GM12878 (cell line): ENCODE data around the gene MEGF6. TPM values are rescaled to one million over a fixed set of nuclear protein-coding genes. Genes with fewer than 3 reads are reported as not detected.

Experiments used
- ATAC-seq: fragments of 200-7000 bp; cut with Tn5 transposase; 3 replicates; pipeline ENCODE4 v1.9.1; 2020; ENCODE audit warnings: mild to moderate bottlenecking, moderate library complexity
- BruUV-seq: library from RNA; stranded (reverse); fragments of 400-500 nt; replicated peaks from 2 replicates; lab custom pipeline; 2021; lab: Mats Ljungman, UMichigan
- CTCF ChIA-PET: fragments of 300-600 bp; sonication (Branson Sonifier 250); formaldehyde crosslinking; extraction: SDS; loops from one replicate; lab custom pipeline; 2021; ENCODE audit warnings: inconsistent platforms; lab: Yijun Ruan, JAX
- POLR2A ChIA-PET: fragments of 350-600 bp; formaldehyde crosslinking; extraction: SDS; loops from one replicate; lab custom pipeline; 2021; ENCODE audit warnings: inconsistent platforms; lab: Charles Lee
- RAD21 ChIA-PET: fragments of 300-600 bp; sonication (Branson Sonifier 250); formaldehyde crosslinking; loops from one replicate; lab custom pipeline; 2023; ENCODE audit warnings: antibody characterized with exemption; ENCODE audit not compliant: unreplicated experiment; lab: Charles Lee
- SMC1A ChIA-PET: fragments of 300-600 bp; sonication (Branson Sonifier 250); formaldehyde crosslinking; loops from one replicate; lab custom pipeline; 2023; ENCODE audit not compliant: unreplicated experiment, uncharacterized antibody; lab: Charles Lee
- DNase-seq: peaks from one replicate; pipeline ENCODE4 v3.0.0-alpha.2; 2011; ENCODE audit warnings: low read depth, low spot score
- FAIRE-seq: peaks from 3 replicates; lab custom pipeline; 2011; peaks lifted over from hg19 to GRCh38; lab: Jason Lieb, UNC
- H2AFZ ChIP-seq: 2 replicates; pipeline ENCODE4 v1.6.0; 2011; ENCODE audit warnings: low read depth, low read length, control low read depth; ENCODE audit not compliant: control insufficient read depth
- H3K27ac ChIP-seq: 2 replicates; pipeline ENCODE4 v1.5.1; 2011; ENCODE audit warnings: control low read depth; ENCODE audit not compliant: control insufficient read depth, insufficient read depth
- H3K27me3 ChIP-seq, 2 experiments: replicated peaks in 1 of 2; 2 replicates each; pipeline versions ENCODE4 v1.6.0 to v1.6.1; 2011; ENCODE audit warnings: low read length in 1 of 2; ENCODE audit not compliant: control insufficient read depth in 2 of 2, insufficient read depth in 2 of 2
- H3K36me3 ChIP-seq, 2 experiments: 2 replicates each; pipeline ENCODE4 v1.5.1; 2011; ENCODE audit warnings: low read length in 1 of 2; ENCODE audit not compliant: control insufficient read depth in 2 of 2, insufficient read depth in 2 of 2
- H3K4me1 ChIP-seq: 2 replicates; pipeline ENCODE4 v1.6.1; 2011; ENCODE audit warnings: mild to moderate bottlenecking, low read length, moderate library complexity, mixed read lengths; ENCODE audit not compliant: control insufficient read depth, insufficient read depth
- H3K4me2 ChIP-seq: 2 replicates; pipeline ENCODE4 v1.6.0; 2011; ENCODE audit warnings: control low read depth; ENCODE audit not compliant: control insufficient read depth, insufficient read depth
- H3K4me3 ChIP-seq: fragments of 200-600 bp; sonication (generic); 2 replicates; pipeline ENCODE4 v1.5.1; 2016
- H3K79me2 ChIP-seq: 2 replicates; pipeline ENCODE4 v1.6.0; 2011; ENCODE audit warnings: low read length; ENCODE audit not compliant: control insufficient read depth, insufficient read depth
- H3K9ac ChIP-seq: 2 replicates; pipeline ENCODE4 v1.8.0; 2011; ENCODE audit warnings: low read length, control low read depth, mixed read lengths; ENCODE audit not compliant: control insufficient read depth, insufficient read depth
- H3K9me3 ChIP-seq: replicated peaks from 3 replicates; pipeline ENCODE4 v1.5.1; 2011; ENCODE audit warnings: mild to moderate bottlenecking, low read length; ENCODE audit not compliant: control insufficient read depth, insufficient read depth
- H4K20me1 ChIP-seq: 2 replicates; pipeline ENCODE4 v1.6.0; 2011; ENCODE audit not compliant: control insufficient read depth, insufficient read depth
- BCL11A ChIP-seq: IDR thresholded peaks from 2 replicates; pipeline ENCODE4 v1.6.1; 2011; ENCODE audit warnings: low read depth, low read length
- BCL3 ChIP-seq: IDR thresholded peaks from 2 replicates; pipeline ENCODE4 v1.6.1; 2011; ENCODE audit warnings: borderline replicate concordance, low read depth, mild to moderate bottlenecking, moderate library complexity, low read length; ENCODE audit not compliant: insufficient read depth, poor library complexity, severe bottlenecking
- E2F8 ChIP-seq: fragments of 450-650 bp; IDR thresholded peaks from 2 replicates; pipeline ENCODE4 v1.6.1; 2018; ENCODE audit warnings: mild to moderate bottlenecking, low read depth, moderate library complexity; ENCODE audit not compliant: partially characterized antibody
- POLR2A ChIP-seq: IDR thresholded peaks from 2 replicates; pipeline ENCODE4 v1.6.1; 2011; ENCODE audit warnings: low read depth, mild to moderate bottlenecking, low read length
- RAD51 ChIP-seq: fragments of 450-650 bp; IDR thresholded peaks from 2 replicates; pipeline ENCODE4 v1.6.1; 2016; ENCODE audit warnings: moderate library complexity, mild to moderate bottlenecking, inconsistent platforms
- ZNF24 ChIP-seq: fragments of 450-650 bp; IDR thresholded peaks from 2 replicates; pipeline ENCODE4 v1.6.1; 2017; ENCODE audit warnings: antibody characterized with exemption, mild to moderate bottlenecking
- WGBS: methylation state at CpG from one replicate; pipeline ENCODE4 v1.1.6; 2016; ENCODE audit warnings: low lambda C conversion rate; ENCODE audit not compliant: insufficient replicate concordance, insufficient coverage; ENCODE audit errors: missing lambda C conversion rate; 5-methylcytosine and 5-hydroxymethylcytosine counted together
- in situ Hi-C: fragments of 300-500 bp; cut with MboI; formaldehyde crosslinking; loops from 9 replicates; pipeline ENCODE4 v1.14.3; 2018; ENCODE audit warnings: mixed read lengths
- intact Hi-C: fragments of 100-400 bp; cut with micrococcal nuclease; formaldehyde crosslinking; loops from one replicate; pipeline ENCODE4 v1.14.2; 2022; ENCODE audit not compliant: unreplicated experiment
- polyA plus RNA-seq, 11 experiments: library from polyadenylated mRNA; depleted of rRNA in 4 of 11; unstranded in 6 of 11; stranded (reverse) in 5 of 11; fragments of >200 nt; fragmentation: Nextera tagmentation in 4 of 11; fragmentation: Illumina TruSeq in 1 of 11; extraction: Ambion mirVana in 4 of 11; extraction: Trizol in 1 of 11; gene quantifications; 1 replicate in 1 of 11; 2 replicates in 10 of 11; pipeline versions ENCODE4 v1.2.1 to v1.2.3, GENCODE V29; 2011 to 2016; ENCODE audit warnings: inconsistent platforms in 2 of 11, missing spikeins in 2 of 11, low read depth in 1 of 11
- total RNA-seq, 4 experiments: library from RNA; depleted of rRNA in 3 of 4; stranded (reverse); fragments of >200 nt in 3 of 4; fragmentation: Illumina TruSeq in 1 of 4; extraction: Trizol in 1 of 4; gene quantifications; 2 replicates each; pipeline versions ENCODE4 v1.2.1 to v1.2.3, GENCODE V29; 2013 to 2021

Gene MEGF6
- total and polyA plus RNA-seq, 10 of the 15 experiments (the other 5 are each of a cell fraction or from before 2014, with no cell fraction given) = 0.03 to 0.41 TPM; not detected in 8

GRCh38 chr1:3642919-3643675, 31.8 kb upstream of the MEGF6 start:
- Histone ChIP-seq H3K4me2 (no peak overlapping the region), H3K4me3 (no peak overlapping the region), H3K36me3 (peaks cover 6 to 22% of the 10 kb centered on the region in 2 experiments), H2AFZ (no peak overlapping the region), H3K27me3 (no peaks in the 10 kb centered on the region), H3K4me1 (no peaks in the 10 kb centered on the region), H3K9me3 (no peaks in the 10 kb centered on the region), H3K27ac (no peak overlapping the region), H3K9ac (no peak overlapping the region), H3K79me2 (peaks cover 3% of the 10 kb centered on the region), H4K20me1 (no peaks in the 10 kb centered on the region)
- WGBS = 94% methylated on average over 32 of the region's 43 CpGs
- RAD21 ChIA-PET = no interaction called here
- POLR2A ChIA-PET = no interaction called here
- no peak for FAIRE-seq
- TF ChIP-seq BCL11A (no peak), RAD51 (no peak), BCL3 (peak; percentile 2), E2F8 (no peak), ZNF24 (no peak), POLR2A (no peak)
- CTCF ChIA-PET = no interaction called here
- SMC1A ChIA-PET = no interaction called here
- intact Hi-C loops = no loop called here
- in situ Hi-C loops = no loop called here
- no peak for ATAC-seq
- BruUV-seq = no TSS peak
- no peak for DNase-seq
